CD4-positive, alpha-beta T cell treated with Interleukin-10 for 1 hour (primary cell): ENCODE results near the gene REV3L.
A peak's percentile ranks its signal among the peaks of the same experiment; 100 is the strongest.

ENCODE experiments used
- DNase-seq: peaks from one replicate; pipeline ENCODE4 v3.0.0-alpha.2; 2020

The REV3L gene

DNA sequence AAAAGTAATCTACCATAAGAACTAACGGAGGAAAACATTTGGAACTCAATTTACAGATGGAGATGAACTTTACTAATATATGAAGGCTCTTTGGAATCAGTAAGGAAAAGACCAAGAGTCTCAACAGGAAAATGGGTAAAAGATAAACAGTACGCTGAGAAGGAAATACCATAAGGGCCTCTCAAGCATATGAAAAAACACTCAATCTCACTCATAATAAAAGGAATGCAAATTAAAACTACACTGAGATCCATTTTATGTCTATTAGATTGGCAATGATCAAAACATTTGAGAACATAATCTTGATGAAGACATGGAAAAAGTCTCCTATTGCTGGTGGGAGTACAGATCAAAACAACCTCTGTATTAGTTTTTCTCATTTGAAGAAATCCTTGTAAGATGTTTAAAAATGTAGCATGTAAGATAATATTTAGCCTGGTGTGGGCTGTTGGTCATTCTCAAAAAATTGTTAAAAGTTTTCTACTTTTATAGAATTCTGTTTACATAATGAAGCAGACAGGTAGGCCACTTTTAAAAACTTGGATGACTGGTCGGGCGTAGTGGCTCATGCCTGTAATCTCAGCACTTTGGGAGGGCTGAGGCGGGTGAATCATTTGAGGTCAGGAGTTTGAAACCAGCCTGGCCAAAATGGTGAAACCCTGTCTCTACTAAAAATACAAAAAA is 14.5 kb downstream of the REV3L start:
- DNase-seq, result no peak

DNA sequence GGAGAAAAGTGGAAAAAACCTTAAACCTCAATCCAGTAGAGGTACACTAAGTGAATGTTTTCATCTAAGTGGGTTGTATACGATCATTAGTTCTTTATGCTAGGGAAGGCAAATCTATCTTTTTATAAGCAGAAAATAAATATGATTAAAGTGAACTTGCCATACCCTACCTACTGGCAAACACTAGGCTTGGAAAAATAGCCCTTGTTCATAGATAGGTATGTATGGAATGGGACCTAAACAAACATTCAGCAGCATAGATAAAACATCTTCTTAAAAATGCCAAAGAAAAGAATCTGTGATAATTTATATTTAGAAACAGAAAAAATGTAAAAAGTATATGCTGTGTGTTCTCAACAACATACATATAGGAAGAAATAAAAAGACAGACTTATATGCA is 18.8 kb downstream of the REV3L start:
- DNase-seq, result no peak

DNA sequence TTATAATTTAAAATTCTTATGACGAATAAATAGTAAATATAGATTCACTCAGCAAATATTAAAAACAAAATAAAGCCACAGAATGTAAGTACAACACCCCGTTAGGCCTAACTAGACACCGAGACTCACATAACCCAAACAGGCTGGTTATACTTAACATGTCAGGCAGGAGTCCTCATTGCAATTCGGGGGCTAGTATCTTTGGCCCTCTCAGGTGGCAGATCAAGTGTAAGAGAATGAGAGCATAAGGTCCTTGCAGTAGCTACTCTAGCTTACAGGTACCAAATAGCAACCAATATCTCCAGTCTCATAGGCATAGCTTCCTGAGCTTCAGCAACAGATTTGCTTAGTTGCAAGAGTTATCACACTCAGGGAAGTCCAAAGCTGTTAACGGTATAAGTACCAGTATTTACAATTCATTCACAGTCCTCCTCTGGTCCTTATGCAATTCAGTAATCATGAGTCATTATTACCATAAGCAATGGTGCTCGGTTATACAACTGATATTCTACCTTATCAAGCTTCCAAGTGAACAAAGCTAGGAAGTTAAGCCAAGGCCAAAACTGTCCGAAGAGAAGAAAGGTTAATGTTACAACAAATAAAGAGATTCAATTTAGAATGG is 20.1 kb downstream of the REV3L start:
- no peak for DNase-seq

DNA sequence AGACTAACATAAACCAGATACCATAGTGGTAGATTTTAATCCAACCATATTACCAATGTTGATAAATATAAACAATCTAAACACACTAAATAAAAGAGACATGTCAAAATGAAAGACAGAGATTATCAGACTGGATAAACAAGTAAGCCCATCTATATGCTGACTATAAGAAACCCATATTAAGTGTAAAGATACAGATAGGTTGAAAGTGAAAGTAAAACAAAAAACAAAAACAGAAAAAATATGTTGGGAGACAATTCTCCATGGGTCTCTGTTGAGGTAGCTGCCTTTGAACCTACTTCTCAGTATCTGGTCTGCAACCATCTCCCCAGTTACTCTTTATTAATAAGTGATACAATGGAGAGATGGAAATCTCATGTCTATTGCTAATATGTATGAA is 21.2 kb downstream of the REV3L start:
- no peak for DNase-seq

DNA sequence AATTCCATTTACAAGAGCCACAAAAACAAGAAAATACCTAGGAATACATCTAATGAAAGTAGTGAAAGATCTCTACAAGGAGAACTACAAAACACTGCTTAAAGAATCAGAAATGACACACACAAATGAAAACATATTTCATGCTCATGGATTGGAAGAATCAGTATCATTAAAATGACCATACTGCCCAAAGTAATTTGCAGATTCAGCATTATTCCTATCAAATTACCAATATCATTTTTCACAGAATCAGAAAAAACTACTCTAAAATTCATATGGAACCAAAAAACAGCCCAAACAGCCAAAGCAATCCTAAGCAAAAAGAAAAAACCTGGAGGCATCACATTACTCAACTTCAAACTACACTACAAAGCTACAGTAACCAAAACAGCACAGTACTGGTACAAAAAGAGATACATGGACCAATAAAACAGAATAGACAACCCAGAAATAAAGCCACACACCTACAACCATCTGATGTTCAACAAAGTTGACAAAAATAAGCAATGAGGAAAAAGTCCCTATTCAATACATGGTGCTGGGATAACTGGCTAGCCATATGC is 24.3 kb downstream of the REV3L start:
- no peak for DNase-seq

DNA sequence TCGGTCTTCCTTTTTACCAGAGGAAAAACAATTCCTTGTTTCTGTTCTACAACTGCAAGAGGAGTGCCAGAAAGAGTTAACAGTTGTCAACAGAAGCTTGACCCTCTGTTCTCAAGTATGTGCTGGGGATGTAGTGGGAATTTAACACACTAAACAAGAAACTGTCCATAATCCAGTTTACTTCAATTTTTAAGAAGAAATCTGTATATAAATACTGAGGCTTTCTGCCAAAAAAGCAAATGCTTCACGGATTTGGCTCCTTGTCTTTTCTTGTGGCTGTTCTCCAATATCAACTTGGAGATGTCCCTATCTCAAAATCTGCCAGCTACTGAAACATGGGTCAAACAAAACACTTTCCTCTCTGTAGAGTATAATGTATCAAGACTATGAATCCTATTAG is 26.8 kb downstream of the REV3L start:
- DNase-seq, result no peak

DNA sequence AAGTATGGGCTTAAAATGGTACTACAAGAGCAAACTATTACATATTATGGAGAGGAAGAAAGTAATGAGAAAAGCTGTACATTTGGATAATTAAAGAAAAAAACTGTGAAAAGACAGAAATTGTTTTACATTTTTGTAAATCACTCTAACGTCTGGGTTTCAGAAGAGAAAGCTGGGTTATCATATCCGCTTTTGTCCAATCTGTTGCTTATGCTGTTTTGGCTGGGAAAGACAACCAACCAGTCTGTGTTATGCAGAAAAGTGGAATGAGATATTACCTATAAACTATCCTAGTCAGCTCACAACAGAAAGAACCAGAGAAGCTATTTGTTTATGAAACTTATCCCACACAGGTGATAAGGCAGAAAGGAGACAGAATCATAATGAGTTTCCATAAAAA is 32.4 kb downstream of the REV3L start:
- DNase-seq, result no peak

DNA sequence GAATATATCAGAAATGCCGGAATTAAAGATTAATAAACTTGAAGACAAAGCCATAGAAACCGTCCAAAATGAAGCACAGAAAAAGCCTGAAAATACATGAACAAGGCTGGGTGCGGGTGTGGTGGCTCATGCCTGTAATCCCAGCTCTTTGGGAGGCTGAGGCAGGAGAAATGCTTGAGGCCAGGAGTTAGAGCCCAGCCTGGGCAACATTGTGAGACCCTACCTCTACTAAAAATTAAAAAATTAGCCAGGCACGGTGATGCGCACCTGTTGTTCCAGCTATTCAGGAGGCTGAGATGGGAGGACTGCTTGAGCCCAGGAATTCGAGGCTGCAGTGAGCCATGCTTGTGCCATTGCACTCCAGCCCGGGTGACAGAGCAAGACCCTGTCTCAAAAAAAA is 32.9 kb downstream of the REV3L start:
- no peak for DNase-seq

DNA sequence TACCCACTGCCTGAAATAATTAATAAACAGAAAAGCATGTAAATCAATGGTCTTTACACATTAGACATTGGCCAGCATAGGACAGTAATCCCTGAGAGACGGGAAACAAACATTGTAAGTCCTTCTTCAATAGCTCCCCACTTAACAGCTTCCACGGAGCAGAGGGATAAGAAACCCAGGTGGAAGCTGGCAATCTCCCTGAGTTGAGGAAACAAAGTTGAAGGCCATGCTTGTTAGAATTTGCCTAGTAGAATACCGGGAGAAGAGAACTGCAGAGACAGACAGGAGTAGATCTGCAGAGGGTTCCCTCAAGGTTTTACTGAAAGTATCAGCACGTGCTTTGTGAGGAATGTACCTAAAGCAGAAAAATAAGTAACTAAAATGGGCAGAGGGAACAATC is 33.9 kb downstream of the REV3L start:
- DNase-seq, result no peak

DNA sequence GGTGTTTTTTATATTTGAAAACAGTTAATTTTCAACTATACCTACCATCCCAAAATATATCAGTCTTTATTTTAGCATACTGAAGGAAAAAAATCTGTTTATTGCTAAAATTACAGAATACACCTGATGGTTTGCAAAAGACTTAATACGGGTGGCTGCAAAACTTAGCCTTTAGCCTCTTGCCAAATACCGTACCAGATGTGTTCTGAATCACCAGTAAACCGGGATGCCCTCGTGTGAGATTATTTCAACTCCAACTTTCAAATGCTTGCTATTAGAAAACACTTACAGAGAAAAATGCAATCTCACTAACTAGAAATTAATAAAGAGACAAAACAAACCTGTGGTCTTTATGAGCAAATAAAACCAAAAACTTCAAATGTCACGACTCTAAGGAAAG is 36.0 kb downstream of the REV3L start:
- no peak for DNase-seq

DNA sequence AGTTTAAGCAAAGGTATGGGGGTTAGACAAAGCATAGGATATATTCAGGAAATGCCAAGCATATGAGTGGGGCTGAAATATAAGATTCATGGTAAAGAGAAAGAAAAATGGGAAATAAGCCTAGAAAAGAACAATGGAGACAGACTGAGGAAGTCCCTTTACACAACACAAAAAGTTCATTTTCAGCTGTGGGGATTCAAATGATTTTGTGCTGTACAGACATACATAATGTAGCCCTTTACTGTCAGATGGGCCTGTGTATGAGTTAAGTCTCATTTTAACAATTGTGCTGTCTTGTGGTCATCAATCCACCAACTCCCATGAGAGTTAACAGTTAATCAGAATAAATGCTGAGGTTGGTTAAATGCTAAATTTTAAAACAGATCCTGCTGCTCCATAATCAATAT is 37.2 kb downstream of the REV3L start:
- no peak for DNase-seq

DNA sequence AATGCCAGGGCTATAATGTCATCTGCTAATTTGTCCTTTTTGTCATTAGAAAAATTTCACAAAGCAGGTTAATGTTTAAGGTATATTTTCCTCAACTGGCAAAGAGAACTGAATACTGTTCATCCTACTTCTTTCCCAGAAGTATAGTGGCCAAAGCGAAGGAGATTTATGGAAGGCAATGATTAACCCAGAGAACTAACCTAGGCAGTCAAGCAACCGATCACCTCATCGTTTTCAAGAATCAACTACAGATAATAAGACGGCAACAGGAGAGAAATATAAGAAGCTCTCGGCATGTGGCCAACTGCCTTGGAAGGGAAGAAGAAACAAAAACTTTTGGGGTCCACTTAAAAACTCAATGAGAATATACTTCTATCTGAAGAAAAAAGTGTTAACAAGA is 38.2 kb downstream of the REV3L start:
- no peak for DNase-seq

DNA sequence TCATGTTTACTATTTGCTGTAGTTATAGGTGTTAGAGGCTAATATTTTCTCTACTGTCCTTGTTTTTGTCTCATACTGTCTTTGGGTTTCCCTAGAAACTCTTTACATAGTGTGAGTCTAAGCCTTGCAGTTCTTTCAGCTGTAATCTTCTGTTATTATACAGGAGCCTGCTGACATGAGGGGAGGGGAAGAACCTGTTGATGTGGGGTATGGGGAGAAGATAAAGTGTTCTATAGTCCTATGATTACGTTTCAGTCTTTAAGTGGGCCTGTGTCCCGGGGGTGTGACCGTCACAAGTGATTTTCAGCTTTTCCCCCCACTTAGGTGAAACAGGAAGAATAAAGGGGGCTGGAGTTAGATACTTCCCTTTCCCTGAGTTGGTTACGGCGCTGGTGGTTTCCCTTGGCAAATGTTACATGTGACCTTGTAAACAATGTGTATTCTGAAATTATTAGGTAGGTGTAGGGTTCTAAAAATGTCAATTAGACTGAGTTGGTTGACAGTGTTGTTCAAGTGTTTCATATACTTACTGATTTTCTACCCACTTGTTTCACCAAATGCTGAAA is 41.3 kb downstream of the REV3L start:
- DNase-seq, result no peak

DNA sequence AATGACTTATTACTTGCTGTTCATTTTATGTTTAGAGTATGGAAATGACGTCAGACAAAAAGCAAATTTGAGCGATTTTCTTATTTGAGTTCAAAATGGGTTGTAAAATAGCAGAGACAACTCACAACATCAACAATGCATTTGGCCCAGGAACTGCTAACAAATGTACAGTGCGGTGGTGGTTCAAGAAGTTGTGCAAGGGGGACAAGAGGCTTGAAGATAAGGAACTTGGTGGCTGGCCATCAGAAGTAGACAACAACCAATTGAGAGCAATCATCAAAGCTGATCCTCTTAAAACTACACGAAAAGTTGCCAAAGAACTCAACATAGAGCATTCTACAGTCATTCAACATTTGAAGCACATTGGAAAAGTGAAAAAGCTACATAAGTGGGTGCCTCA is 43.8 kb downstream of the REV3L start:
- DNase-seq, result no peak

DNA sequence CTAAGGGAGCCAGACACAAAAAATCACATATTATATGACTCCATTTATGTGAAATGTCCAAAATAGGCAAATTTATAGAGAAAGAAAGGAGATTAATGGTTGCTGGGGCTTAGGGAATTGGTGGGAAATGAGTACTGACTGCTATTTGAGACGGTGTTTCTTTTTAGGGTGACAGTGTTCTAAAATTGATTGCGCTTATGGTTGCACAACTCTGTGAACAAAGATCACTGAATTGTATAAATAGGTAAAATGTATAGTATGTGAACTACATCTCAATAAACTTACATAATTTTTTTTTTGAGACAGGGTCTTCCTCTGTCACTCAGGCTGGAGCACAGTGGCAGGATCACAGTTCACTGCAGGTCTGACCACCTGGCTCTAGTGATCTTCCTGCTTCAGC is 45.4 kb downstream of the REV3L start:
- no peak for DNase-seq

DNA sequence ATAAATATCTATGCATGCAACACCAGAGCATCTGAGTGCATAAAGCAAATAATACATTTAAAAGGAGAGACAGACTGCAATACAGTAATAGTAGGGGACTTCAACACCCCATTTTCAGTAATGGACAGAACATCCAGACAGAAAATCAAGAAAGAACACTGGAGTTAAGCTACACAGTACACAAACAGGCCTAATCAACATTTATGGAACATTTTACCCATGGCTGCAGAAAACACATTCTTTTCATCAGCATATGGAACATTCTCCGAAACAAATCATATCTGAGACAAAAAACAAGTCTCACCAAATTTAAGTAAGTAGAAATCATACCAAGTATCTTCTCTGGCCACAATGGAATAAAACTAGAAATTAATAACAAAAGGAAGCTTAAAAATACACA is 50.5 kb downstream of the REV3L start:
- no peak for DNase-seq

DNA sequence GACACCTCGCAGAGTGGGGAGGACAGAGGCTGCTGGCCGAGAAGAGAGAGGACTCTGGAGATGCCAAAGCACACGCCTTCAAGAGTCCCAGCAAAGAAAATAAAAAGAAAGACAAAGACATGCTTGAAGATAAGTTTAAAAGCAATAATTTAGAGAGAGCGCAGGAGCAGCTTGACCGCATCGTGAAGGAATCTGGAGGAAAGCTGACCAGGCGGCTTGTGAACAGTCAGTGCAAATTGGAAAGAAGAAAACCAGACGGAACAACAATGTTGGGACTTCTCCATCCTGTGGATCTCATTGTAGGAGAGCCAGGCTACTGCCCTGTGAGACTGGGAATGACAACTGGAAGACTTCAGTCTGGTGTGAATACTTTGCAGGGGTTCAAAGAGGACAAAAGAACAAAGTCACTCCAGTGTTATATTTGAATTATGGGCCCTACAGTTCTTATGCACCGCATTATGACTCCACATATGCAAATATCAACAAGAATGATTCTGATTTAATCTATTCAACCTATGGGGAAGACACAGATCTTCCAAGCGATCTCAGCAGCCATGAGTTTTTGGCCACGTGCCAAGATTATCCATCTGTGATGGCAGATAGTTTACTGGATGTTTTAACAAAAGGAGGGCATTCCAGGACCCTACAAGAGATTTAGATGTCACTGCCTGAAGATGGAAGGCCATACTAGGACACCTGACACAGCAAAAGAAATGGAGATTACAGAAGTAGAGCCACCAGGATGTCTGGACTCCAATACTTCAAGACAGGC is 52.2 kb downstream of the REV3L start:
- no peak for DNase-seq

DNA sequence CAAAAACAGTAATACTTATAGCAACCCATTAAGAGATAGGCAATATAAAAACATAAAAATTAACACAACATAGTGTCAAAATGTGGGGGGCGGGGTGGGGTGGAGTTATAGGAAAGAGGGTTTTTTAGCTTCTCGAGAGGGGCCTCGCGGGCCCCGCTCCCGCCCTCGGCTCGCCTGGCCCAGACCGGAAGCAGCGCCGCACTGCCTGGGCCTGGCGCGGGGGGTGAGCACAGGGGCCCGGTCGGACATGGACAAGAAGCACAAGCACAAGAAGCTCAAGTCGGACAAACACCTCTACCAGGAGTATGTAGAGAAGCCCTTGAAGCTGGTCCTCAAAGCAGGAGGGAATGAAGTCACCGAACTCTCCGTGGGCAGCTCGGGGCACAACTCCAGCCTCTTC is 53.4 kb downstream of the REV3L start:
- DNase-seq, result no peak

DNA sequence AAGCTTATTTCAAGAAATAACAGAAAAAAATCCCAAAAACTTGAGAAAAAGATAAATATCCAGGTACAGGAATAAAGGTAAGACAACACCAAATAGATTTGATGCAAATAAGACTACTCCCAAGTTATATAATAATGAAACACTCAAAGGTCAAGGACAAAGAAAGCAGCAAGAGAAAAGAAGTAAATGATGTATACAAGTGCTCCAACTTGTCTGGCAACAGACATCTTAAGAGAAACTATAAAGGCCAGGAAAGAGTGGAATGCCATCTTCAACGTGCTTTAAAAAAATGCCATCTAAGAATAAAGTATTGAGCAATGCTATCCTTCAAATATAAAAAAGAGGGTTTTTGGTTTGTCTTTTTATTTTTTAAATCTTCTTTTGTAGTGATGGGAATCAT is 54.2 kb downstream of the REV3L start:
- no peak for DNase-seq

DNA sequence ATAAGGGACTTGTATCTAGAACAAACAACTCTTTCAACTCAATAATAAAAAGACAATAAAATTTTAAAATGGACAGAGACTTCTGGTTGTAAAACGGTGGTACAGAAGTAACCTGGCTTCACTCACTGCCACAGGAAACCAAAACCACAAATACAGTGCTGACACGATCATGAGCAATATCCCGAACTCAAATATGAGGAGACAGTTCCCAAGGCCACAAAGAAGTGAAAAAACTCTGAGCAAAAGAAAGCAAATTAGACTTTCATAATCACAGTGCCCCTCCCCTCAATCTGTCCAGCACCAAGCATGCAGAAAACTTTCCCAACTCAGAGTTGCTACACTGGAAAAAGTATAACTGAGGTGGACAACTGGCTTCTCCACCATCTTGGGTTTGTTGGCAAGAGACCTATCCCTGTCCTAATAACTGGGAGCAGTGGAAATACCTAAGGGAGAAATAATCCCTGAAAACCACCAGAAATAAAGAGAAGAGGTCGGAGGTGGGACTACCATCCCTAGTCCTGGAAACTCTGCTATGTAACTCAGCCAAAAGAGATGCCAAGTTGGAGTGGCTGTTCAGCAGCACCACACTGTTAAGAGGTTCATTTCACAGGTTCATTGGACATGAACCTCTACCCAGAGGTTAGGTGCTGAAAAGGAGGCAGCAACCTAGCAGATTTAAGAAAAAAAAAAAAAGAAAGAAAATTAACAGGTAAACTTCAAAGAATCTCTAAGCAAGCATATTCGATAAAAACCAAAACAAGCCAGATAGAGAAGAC is 55.5 kb downstream of the REV3L start:
- peak; percentile 30 for DNase-seq

DNA sequence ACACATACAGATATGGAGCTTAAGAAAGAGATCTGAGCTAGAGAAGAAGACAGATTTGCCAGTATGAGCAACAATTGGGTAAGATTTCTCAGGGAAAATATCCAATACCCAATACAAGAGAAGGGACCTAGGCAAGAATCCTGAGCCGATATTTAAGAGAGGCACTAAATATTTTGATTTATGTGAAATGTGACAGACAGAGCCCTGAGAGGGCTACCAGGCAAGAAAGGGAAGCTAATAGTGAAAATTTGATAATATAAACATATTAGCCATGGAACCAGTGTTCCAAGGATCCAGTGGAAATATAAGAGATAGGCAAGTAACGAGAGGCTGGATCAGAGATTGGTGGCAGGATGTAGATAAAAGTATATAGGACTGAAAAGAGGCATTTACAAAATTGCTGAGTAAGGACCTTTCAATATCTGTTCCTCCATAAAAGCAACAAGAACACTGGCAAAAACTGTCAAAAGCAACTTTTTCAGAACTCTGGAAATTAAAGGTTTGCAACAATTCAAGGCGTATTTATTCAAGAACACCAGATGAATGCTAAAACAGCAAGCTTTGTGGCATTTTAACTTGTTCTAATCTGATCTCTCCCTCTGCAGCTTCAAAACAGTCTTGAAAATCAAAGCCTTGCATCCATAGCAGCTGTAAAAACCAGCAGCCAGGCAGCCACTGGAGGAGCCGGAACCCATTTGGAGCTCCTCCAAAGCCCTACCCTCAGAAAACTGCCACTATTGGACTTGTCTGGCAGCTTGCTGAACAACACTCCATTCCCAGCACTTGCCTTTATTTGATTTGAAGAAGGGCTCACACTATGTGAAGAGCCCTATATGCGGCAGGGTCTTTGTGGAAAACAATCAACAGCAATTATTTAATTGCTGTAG is 58.8 kb downstream of the REV3L start:
- DNase-seq, result no peak
